Neural crest cell (in vitro differentiated cells): ENCODE results near the gene DNPH1. TPM values are rescaled to one million over a fixed set of nuclear protein-coding genes. Genes with fewer than 3 reads are reported as not detected.

Experiments used
- DNase-seq: peaks from one replicate; pipeline ENCODE4 v3.0.0; 2021; ENCODE audit warnings: low read depth, mixed read lengths, low spot score
- H3K27ac Mint-ChIP-seq: one replicate; pipeline ENCODE4 v1.8.0; 2021; ENCODE audit warnings: mild to moderate bottlenecking, mixed read lengths; ENCODE audit not compliant: unreplicated experiment
- H3K27me3 Mint-ChIP-seq: 2 replicates; pipeline ENCODE4 v1.8.0; 2021; ENCODE audit warnings: low read depth, mild to moderate bottlenecking, mixed read lengths
- H3K36me3 Mint-ChIP-seq: 2 replicates; pipeline ENCODE4 v1.8.0; 2021; ENCODE audit warnings: low read depth, mild to moderate bottlenecking, mixed read lengths
- H3K4me1 Mint-ChIP-seq: 2 replicates; pipeline ENCODE4 v1.8.0; 2021; ENCODE audit warnings: mixed read lengths
- H3K4me3 Mint-ChIP-seq: one replicate; pipeline ENCODE4 v1.8.0; 2021; ENCODE audit warnings: mild to moderate bottlenecking, mixed read lengths
- H3K9me3 Mint-ChIP-seq: 2 replicates; pipeline ENCODE4 v1.8.0; 2021; ENCODE audit warnings: mixed read lengths
- total RNA-seq: library from RNA; stranded (reverse); gene quantifications from 2 replicates; pipeline ENCODE4 v1.2.1, GENCODE V29; 2021
- TF ChIP-seq, protein P1 (sequence below): fragments of 200-600 bp; sonication (generic); conservative IDR thresholded peaks from 2 replicates; pipeline ENCODE4 v1.5.0; 2021; ENCODE audit warnings: antibody characterized with exemption, mild to moderate bottlenecking

The DNPH1 gene
- total RNA-seq, 1 donor from 2014 or later = 50.3 TPM

DNA sequence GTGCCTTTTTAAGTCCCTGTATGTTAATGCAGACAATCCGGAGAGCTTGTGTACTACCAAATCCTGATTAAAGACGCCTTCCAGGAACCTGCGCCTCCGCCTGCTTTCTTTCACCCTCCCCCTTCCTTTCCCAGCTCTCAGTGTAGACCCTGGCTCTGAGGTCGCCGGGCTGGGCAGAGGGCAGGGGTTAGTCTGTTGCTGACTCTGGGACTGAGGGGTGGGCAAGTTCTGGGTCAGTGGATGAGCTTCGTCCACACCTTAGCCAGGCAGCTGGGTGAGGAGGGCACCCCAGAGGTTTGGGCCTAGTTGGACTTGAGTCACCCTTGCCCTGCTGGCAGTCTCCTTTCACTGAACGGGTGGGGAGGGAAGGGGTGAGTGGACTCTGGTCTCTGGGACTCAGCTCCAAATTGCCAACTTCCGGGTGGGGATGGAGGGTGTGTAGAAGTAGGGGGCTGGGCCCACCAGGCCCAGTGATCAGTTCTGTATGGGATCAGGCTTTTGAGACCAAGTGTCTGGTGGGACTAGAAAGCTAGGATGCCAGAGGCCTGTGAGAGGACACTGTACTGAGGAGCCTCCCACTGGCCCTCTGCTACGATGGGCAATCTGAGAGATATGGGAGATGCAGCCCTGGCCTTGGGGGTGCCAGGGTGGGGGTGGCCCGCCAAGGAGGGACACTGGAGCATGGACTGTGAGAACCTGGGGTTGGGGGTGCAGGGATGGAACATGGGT is 47.5 kb upstream of the DNPH1 start:
- Mint-ChIP-seq H3K27ac (no peak overlapping the region), H3K27me3 (peaks cover 49% of the 10 kb centered on the region), H3K4me3 (peak overlapping the region; percentile 47), H3K4me1 (peaks cover 22% of the 10 kb centered on the region), H3K9me3 (no peaks in the 10 kb centered on the region), H3K36me3 (no peaks in the 10 kb centered on the region)
- DNase-seq = no peak
- TF ChIP-seq, protein P1, sequence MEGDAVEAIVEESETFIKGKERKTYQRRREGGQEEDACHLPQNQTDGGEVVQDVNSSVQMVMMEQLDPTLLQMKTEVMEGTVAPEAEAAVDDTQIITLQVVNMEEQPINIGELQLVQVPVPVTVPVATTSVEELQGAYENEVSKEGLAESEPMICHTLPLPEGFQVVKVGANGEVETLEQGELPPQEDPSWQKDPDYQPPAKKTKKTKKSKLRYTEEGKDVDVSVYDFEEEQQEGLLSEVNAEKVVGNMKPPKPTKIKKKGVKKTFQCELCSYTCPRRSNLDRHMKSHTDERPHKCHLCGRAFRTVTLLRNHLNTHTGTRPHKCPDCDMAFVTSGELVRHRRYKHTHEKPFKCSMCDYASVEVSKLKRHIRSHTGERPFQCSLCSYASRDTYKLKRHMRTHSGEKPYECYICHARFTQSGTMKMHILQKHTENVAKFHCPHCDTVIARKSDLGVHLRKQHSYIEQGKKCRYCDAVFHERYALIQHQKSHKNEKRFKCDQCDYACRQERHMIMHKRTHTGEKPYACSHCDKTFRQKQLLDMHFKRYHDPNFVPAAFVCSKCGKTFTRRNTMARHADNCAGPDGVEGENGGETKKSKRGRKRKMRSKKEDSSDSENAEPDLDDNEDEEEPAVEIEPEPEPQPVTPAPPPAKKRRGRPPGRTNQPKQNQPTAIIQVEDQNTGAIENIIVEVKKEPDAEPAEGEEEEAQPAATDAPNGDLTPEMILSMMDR = no peak

DNA sequence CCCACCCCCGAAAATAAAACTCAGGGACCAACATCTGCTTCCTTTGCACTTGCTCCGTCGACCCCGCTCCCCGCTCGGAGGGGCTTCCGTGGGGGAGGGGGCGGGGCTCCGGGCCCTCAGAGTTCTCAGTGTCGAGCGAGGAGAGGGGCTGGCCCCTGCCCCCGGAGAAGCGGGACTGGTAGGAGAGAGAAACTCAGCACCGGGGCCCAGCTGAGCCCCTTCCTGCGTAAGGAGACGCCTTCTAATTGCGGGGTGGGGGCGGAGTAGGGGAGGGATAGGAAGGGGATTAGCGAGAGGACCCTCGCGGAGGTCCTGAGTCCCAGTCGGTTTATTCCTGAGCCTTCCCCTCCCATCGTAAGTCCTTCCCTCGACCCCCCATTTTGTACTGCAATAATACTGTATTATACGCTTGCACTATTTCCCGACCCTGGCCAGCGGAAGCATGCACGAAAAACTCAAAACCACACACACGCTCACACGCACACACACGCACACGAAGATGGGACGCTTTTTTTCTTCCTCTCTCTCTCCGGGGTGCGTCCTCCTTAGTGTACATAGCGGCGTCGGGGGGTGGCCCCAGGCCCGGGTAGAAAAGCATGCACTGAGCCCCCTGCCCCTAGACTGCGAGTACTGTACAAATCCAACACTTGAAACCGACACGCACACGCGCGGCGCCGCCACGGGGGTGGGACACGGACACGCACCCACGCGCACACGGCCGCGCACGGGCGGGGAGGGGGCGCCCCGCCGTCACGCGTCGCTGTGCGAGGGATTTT is 46.7 kb upstream of the DNPH1 start:
- peaks cover 22% of the 10 kb centered on the region for H3K4me1 Mint-ChIP-seq
- H3K27me3 Mint-ChIP-seq = peaks cover 54% of the 10 kb centered on the region
- no peak overlapping the region for H3K27ac Mint-ChIP-seq

DNA sequence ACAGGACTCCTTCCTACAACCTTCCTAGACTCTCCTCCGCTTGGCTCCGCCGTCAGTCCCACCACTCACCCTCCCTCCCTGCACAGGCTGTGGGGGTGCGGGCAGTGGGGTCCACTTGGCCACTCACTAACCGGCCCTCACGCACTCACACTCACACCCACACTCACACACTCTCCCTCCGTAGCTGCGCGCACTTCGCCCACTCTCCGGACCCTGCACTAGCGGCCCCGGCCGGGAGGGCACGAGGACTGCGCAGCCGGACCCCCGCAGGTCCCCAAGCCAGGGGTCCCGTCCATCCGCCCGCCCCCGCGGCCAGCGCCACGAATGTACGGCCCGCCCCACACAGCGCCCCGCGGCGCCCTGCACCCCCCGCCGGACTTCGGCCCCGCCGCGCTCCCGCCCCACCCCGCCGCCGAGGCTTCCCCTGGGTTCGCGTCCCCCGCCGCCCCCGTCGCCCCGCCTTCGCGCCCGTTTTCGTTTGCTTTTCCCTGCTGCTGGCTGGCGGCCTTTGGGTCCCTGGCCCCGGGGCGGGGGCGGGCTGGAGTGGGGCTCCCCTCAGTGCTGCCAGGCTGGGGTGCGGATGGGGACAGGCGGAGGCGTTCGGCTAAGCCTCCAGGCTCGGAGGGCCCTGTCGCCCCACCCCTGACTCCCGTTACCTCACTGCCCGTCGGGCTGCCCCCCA is 45.8 kb upstream of the DNPH1 start:
- no peak for DNase-seq
- Mint-ChIP-seq H3K27me3 (peaks cover 61% of the 10 kb centered on the region), H3K4me1 (peaks cover 22% of the 10 kb centered on the region), H3K4me3 (peak overlapping the region; percentile 80), H3K27ac (no peak overlapping the region), H3K9me3 (no peaks in the 10 kb centered on the region), H3K36me3 (no peaks in the 10 kb centered on the region)
- TF ChIP-seq, protein P1 = no peak

More for the DNA sequence above, 46.7 kb upstream of the DNPH1 start:
- TF ChIP-seq, protein P1 = no peak
- DNase-seq = no peak
- peak overlapping the region; percentile 47 for H3K4me3 Mint-ChIP-seq
- no peaks in the 10 kb centered on the region for H3K9me3 Mint-ChIP-seq
- no peaks in the 10 kb centered on the region for H3K36me3 Mint-ChIP-seq

DNA sequence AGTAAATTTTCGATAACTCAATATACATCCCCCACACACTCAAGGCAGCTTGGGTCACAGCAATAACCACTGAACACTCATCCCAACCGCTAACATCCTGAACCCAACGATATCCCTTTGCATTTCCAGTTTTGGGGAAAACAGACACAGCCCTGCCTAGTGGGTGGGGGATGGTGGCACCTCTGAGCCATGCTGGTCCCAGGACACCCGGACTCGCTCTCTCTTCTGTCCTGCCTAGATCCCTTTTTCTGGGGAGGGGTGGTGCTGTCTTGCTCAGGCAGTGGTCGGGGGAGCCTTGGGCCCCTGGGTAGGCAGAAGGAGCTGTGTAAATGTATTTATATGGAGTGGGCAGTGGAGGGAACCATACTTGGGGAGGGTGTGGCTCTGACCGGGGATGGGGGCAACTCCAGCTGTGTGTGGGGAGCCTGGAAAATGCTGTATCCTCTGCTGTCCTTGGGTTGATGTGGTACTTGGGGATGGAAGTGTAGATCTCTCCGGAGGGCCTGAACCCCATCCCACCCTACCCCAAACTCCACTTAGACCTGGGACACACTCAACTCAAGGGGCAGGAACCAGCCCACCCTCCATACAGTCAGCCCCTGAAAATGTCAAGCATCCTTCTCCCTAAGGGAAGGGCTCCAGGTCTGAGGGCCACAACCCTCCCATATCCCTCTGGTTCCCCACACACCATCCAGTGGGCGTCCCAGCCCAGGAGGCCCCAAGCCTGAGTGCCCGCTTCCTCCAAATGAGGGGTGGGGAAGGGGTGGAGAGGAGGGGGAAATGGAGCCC is 45.0 kb upstream of the DNPH1 start:
- DNase-seq = no peak
- H3K36me3 Mint-ChIP-seq = no peaks in the 10 kb centered on the region
- H3K27ac Mint-ChIP-seq = no peak overlapping the region
- TF ChIP-seq, protein P1 = no peak
- H3K4me3 Mint-ChIP-seq = peak overlapping the region; percentile 80
- no peaks in the 10 kb centered on the region for H3K9me3 Mint-ChIP-seq
- peaks cover 63% of the 10 kb centered on the region for H3K27me3 Mint-ChIP-seq
- H3K4me1 Mint-ChIP-seq = peaks cover 22% of the 10 kb centered on the region

DNA sequence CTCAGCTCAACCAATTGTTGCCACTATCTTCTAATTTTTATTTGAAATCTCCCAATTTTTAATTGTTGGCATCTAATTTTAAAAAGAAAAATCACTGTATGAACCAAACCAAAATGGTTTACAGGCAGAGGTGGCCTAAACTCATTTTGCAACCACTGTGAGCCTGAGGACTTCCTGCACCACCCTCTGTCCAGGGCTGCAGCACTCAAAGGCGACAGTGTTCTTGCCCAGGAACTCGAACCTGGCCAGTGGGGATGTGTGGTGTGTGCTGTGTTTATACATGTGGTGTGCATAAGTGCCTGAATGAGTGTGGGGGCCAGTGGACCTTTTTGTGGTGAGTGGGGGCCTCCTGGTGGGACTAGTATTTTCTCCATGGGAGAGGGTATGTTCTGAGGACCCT is 44.4 kb upstream of the DNPH1 start:
- peaks cover 69% of the 10 kb centered on the region for H3K27me3 Mint-ChIP-seq
- no peak for DNase-seq

More for the DNA sequence above, 44.4 kb upstream of the DNPH1 start:
- no peaks in the 10 kb centered on the region for H3K36me3 Mint-ChIP-seq
- H3K27ac Mint-ChIP-seq = no peak overlapping the region
- peak overlapping the region; percentile 17 for H3K4me3 Mint-ChIP-seq
- TF ChIP-seq, protein P1 = no peak
- H3K4me1 Mint-ChIP-seq = peaks cover 25% of the 10 kb centered on the region
- no peaks in the 10 kb centered on the region for H3K9me3 Mint-ChIP-seq
